Measurements from ENCODE around the gene ADCY2.
"Not testable (repeated sequence)": the region's sequence is repeated elsewhere in the genome, so short reads cannot be mapped to it uniquely, and the experiment has no call there.

Gene ADCY2

DNA sequence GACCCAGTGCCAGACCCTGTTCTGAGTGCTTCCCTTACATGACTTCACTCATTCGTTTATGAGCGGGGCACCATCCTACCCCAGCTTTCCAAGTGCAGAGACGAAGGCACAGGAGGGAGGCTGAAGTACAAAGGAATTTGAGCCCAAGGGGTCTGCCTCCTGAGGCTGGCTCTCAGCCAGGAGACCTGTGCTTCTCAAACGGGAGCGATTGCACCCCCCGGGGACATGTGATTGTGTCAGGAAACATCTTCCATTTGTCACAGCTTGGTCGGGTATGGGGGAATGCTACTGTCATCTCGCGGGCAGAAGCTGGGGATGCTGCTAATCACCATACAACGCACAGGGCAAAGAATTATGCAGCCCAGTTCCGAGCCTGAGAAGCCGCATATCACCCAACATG lies 23.9 kb downstream of the ADCY2 start:
- no peak overlapping the region for H3K4me3 ChIP-seq (replicated peaks; ENCODE audit: low read depth, low read length)
- no peak for DNase-seq (ENCODE audit: low read depth)
- TF ChIP-seq, protein P1, sequence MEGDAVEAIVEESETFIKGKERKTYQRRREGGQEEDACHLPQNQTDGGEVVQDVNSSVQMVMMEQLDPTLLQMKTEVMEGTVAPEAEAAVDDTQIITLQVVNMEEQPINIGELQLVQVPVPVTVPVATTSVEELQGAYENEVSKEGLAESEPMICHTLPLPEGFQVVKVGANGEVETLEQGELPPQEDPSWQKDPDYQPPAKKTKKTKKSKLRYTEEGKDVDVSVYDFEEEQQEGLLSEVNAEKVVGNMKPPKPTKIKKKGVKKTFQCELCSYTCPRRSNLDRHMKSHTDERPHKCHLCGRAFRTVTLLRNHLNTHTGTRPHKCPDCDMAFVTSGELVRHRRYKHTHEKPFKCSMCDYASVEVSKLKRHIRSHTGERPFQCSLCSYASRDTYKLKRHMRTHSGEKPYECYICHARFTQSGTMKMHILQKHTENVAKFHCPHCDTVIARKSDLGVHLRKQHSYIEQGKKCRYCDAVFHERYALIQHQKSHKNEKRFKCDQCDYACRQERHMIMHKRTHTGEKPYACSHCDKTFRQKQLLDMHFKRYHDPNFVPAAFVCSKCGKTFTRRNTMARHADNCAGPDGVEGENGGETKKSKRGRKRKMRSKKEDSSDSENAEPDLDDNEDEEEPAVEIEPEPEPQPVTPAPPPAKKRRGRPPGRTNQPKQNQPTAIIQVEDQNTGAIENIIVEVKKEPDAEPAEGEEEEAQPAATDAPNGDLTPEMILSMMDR (IDR thresholded peaks at IDR 0.05; ENCODE audit: low read length, missing control alignments): no peak

- TF ChIP-seq, protein P1 (IDR thresholded peaks at IDR 0.05; ENCODE audit: low read length, missing control alignments): no peak
- no peak overlapping the region for H3K4me3 ChIP-seq (replicated peaks; ENCODE audit: low read depth, low read length)
- no peak for DNase-seq (ENCODE audit: low read depth)
These were observed 24.8 kb downstream of the ADCY2 start for GRCh38 chr5:7420510-7421280.

GRCh38 chr5:7422316-7423106 lies 26.6 kb downstream of the ADCY2 start:
- DNase-seq (ENCODE audit: low read depth): no peak
- TF ChIP-seq, protein P1 (IDR thresholded peaks at IDR 0.05; ENCODE audit: low read length, missing control alignments): no peak
- H3K4me3 ChIP-seq (replicated peaks; ENCODE audit: low read depth, low read length): no peak overlapping the region

DNA sequence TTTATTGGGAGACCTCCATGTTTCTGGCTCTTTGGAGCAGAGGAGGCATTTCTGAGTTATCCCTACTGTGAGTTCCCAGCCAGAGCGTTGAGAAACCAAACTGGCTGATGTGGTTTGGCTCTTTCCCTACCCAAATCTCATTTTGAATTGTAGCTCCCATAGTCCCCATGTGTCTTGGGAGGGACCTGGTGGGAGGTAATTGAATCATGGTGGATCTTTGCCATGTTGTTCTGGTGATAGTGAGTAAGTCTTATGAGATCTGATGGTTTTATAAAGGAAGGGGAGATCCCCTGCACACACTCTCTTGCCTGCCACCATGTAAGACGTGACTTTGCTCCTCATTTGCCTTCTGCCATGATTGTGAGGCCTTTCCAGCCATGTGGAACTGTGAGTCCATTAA lies 27.3 kb downstream of the ADCY2 start:
- DNase-seq (ENCODE audit: low read depth); H3K4me3 ChIP-seq (replicated peaks; ENCODE audit: low read depth, low read length): not testable (repeated sequence)

DNA sequence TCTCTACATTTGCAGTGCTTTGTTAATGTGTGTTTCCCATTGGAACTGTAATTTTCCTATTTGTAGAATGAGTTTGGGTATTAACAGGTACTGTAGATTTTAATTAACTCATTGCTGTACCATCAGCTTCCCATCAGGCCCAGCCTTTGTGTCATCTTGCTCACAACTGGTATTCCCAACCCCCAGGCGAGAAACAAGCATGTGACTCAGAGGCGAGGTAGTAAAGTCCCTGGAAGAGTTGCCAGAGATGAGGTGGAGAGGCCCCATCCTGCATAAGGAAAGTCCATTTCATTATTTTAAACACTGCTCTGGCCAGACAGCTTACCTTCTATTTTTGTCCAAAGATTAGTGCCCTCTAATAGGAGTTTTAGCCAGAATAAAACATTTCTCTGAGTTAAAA lies 29.9 kb downstream of the ADCY2 start:
- no peak for DNase-seq (ENCODE audit: low read depth)
- TF ChIP-seq, protein P1 (IDR thresholded peaks at IDR 0.05; ENCODE audit: low read length, missing control alignments): no peak
- H3K4me3 ChIP-seq (replicated peaks; ENCODE audit: low read depth, low read length): no peak overlapping the region

- no peak overlapping the region for H3K4me3 ChIP-seq (replicated peaks; ENCODE audit: low read depth, low read length)
- TF ChIP-seq, protein P1 (IDR thresholded peaks at IDR 0.05; ENCODE audit: low read length, missing control alignments): no peak
- no peak for DNase-seq (ENCODE audit: low read depth)
These were observed 30.3 kb downstream of the ADCY2 start for GRCh38 chr5:7426284-7426683.

GRCh38 chr5:7434914-7435313 lies 39.0 kb downstream of the ADCY2 start:
- TF ChIP-seq, protein P1 (IDR thresholded peaks at IDR 0.05; ENCODE audit: low read length, missing control alignments): no peak
- no peak overlapping the region for H3K4me3 ChIP-seq (replicated peaks; ENCODE audit: low read depth, low read length)
- DNase-seq (ENCODE audit: low read depth): no peak
